RWPE2 (cell line): ENCODE measurements around the gene FASTKD2.

ENCODE experiments used
- ATAC-seq: fragments of 200-7000 bp; cut with Tn5 transposase; 3 replicates; pipeline ENCODE4 v1.9.1; 2021; ENCODE audit warnings: low read depth
- DNase-seq: peaks from one replicate; pipeline ENCODE4 v3.0.0-alpha.2; 2020; ENCODE audit warnings: low spot score
- H3K27ac ChIP-seq: fragments of 450-650 bp; 2 replicates; pipeline ENCODE4 v1.5.1; 2017; ENCODE audit warnings: mild to moderate bottlenecking; ENCODE audit not compliant: poor library complexity, severe bottlenecking
- H3K27me3 ChIP-seq: fragments of 250-450 bp; sonication (Bioruptor Pico); 2 replicates; pipeline ENCODE4 v1.5.1; 2021; ENCODE audit warnings: mild to moderate bottlenecking, moderate library complexity; ENCODE audit not compliant: insufficient read depth, poor library complexity, severe bottlenecking
- H3K36me3 ChIP-seq: fragments of 250-450 bp; sonication (Bioruptor Pico); 2 replicates; pipeline ENCODE4 v1.5.1; 2020; ENCODE audit warnings: low read depth, mild to moderate bottlenecking, moderate library complexity
- H3K4me1 ChIP-seq: fragments of 250-450 bp; sonication (Bioruptor Pico); 2 replicates; pipeline ENCODE4 v1.5.1; 2021; ENCODE audit warnings: mild to moderate bottlenecking, moderate library complexity; ENCODE audit not compliant: insufficient read depth, poor library complexity, severe bottlenecking
- H3K4me3 ChIP-seq: fragments of 250-450 bp; sonication (Bioruptor Pico); 2 replicates; pipeline ENCODE4 v1.5.1; 2021; ENCODE audit warnings: mild to moderate bottlenecking, moderate library complexity; ENCODE audit not compliant: severe bottlenecking
- H3K9me3 ChIP-seq: fragments of 250-450 bp; sonication (Bioruptor Pico); 2 replicates; pipeline ENCODE4 v1.5.1; 2021; ENCODE audit warnings: mild to moderate bottlenecking, moderate library complexity; ENCODE audit not compliant: severe bottlenecking
- CTCF ChIP-seq: fragments of 450-650 bp; IDR thresholded peaks from one replicate; pipeline ENCODE4 v1.5.1; 2017; ENCODE audit warnings: mild to moderate bottlenecking, moderate library complexity; ENCODE audit not compliant: poor library complexity, severe bottlenecking

Gene FASTKD2

GRCh38 chr2:206739271-206739670 lies 26.1 kb upstream of the FASTKD2 start:
- no peak for ATAC-seq
- no peak for DNase-seq
- no peak for TF ChIP-seq CTCF

GRCh38 chr2:206740800-206741199 lies 24.6 kb upstream of the FASTKD2 start:
- DNase-seq (no peak), ATAC-seq (no peak)
- Histone ChIP-seq H3K9me3 (no peaks in the 10 kb centered on the region), H3K4me3 (no peak overlapping the region), H3K36me3 (no peaks in the 10 kb centered on the region), H3K27ac (no peak overlapping the region), H3K27me3 (no peaks in the 10 kb centered on the region), H3K4me1 (no peaks in the 10 kb centered on the region)
- TF ChIP-seq CTCF, result no peak

More at GRCh38 chr2:206739271-206739670, 26.1 kb upstream of the FASTKD2 start:
- H3K27me3 ChIP-seq, result no peaks in the 10 kb centered on the region
- no peaks in the 10 kb centered on the region for H3K4me1 ChIP-seq
- no peak overlapping the region for H3K4me3 ChIP-seq
- no peaks in the 10 kb centered on the region for H3K9me3 ChIP-seq
- H3K36me3 ChIP-seq, result no peaks in the 10 kb centered on the region
- no peak overlapping the region for H3K27ac ChIP-seq

GRCh38 chr2:206756816-206757215 lies 8.6 kb upstream of the FASTKD2 start:
- Histone ChIP-seq H3K36me3 (no peaks in the 10 kb centered on the region), H3K9me3 (no peaks in the 10 kb centered on the region), H3K4me1 (no peaks in the 10 kb centered on the region), H3K27me3 (no peaks in the 10 kb centered on the region), H3K27ac (no peak overlapping the region), H3K4me3 (no peak overlapping the region)
- TF ChIP-seq CTCF, result no peak
- ATAC-seq (no peak), DNase-seq (no peak)

- Histone ChIP-seq H3K36me3 (peaks cover 33% of the 10 kb centered on the region), H3K9me3 (no peaks in the 10 kb centered on the region), H3K4me3 (peak overlapping the region; percentile 71), H3K27me3 (no peaks in the 10 kb centered on the region), H3K4me1 (peaks cover 5% of the 10 kb centered on the region), H3K27ac (peak overlapping the region; percentile 71)
- no peak for DNase-seq
- peak; percentile 4; the same call in 1 of the 3 replicates for ATAC-seq
- no peak for TF ChIP-seq CTCF
Observed at GRCh38 chr2:206764673-206765241, 649 bp upstream of the FASTKD2 start.
